HepG2 (cell line): Measurements from ENCODE around the gene WDCP. TPM values are rescaled to one million over a fixed set of nuclear protein-coding genes. Genes with fewer than 3 reads are reported as not detected.

Experiments used
- BCL6 ChIP-seq: IDR thresholded peaks from 2 replicates; pipeline ENCODE4 v1.6.1; 2016; ENCODE audit warnings: missing genetic modification reagents, missing compliant biosample characterization
- CBX5 ChIP-seq: sonication (generic); formaldehyde crosslinking; IDR thresholded peaks from 2 replicates; pipeline ENCODE4 v1.4.0; 2020; ENCODE audit warnings: missing genetic modification reagents, borderline replicate concordance
- HNRNPK ChIP-seq: fragments of 200-400 bp; formaldehyde crosslinking; IDR thresholded peaks from 2 replicates; pipeline ENCODE4 v1.6.1; 2018; ENCODE audit warnings: low read length, low read depth, moderate library complexity, mild to moderate bottlenecking; ENCODE audit not compliant: poor library complexity, severe bottlenecking
- IRX3 ChIP-seq: sonication (generic); formaldehyde crosslinking; IDR thresholded peaks from 2 replicates; pipeline ENCODE4 v1.8.1; 2023; ENCODE audit warnings: mild to moderate bottlenecking, low read depth, missing genetic modification reagents, borderline replicate concordance
- KLF13 ChIP-seq: sonication (generic); formaldehyde crosslinking; IDR thresholded peaks from 2 replicates; pipeline ENCODE4 v1.4.0; 2020; ENCODE audit warnings: mild to moderate bottlenecking, missing genetic modification reagents
- MATR3 ChIP-seq: sonication (generic); formaldehyde crosslinking; IDR thresholded peaks from 2 replicates; pipeline ENCODE4 v1.4.0; 2020; ENCODE audit warnings: missing genetic modification reagents
- MED1 ChIP-seq: sonication (generic); formaldehyde crosslinking; IDR thresholded peaks from 2 replicates; pipeline ENCODE4 v1.4.0; 2020; ENCODE audit warnings: missing genetic modification reagents
- NCOA2 ChIP-seq: sonication (generic); formaldehyde crosslinking; IDR thresholded peaks from 2 replicates; pipeline ENCODE4 v1.8.0; 2022; ENCODE audit warnings: inconsistent platforms
- RARA ChIP-seq: IDR thresholded peaks from 2 replicates; pipeline ENCODE4 v1.6.1; 2016; ENCODE audit warnings: missing genetic modification reagents, missing compliant biosample characterization
- RNF219 ChIP-seq: sonication (generic); formaldehyde crosslinking; IDR thresholded peaks from 2 replicates; pipeline ENCODE4 v1.5.0; 2020; ENCODE audit warnings: mild to moderate bottlenecking, missing genetic modification reagents
- SALL1 ChIP-seq: sonication (generic); formaldehyde crosslinking; IDR thresholded peaks from 2 replicates; pipeline ENCODE4 v1.8.0; 2022; ENCODE audit warnings: mild to moderate bottlenecking, missing genetic modification reagents
- SP140L ChIP-seq: sonication (generic); formaldehyde crosslinking; IDR thresholded peaks from 2 replicates; pipeline ENCODE4 v1.4.0; 2020; ENCODE audit warnings: missing genetic modification reagents, borderline replicate concordance
- ZNF652 ChIP-seq: IDR thresholded peaks from 2 replicates; pipeline ENCODE4 v1.6.1; 2016; ENCODE audit warnings: low read depth, borderline replicate concordance
- ZNF75D ChIP-seq: sonication (generic); formaldehyde crosslinking; IDR thresholded peaks from 2 replicates; pipeline ENCODE4 v1.8.1; 2023; ENCODE audit warnings: missing genetic modification reagents, mild to moderate bottlenecking, borderline replicate concordance
- ZUFSP ChIP-seq: sonication (generic); formaldehyde crosslinking; IDR thresholded peaks from 2 replicates; pipeline ENCODE4 v1.9.0; 2021; ENCODE audit warnings: missing genetic modification reagents, mild to moderate bottlenecking, borderline replicate concordance
- polyA plus RNA-seq, 8 experiments: library from polyadenylated mRNA; depleted of rRNA in 3 of 8; stranded (reverse) in 7 of 8; unstranded in 1 of 8; fragments of >200 nt; fragmentation: Illumina TruSeq in 4 of 8; extraction: Trizol in 4 of 8; gene quantifications; 2 replicates each; pipeline versions ENCODE4 v1.2.1 to v1.2.3, GENCODE V29; 2011 to 2016; ENCODE audit warnings: low read depth in 4 of 8, missing spikeins in 1 of 8, mixed read lengths in 1 of 8; ENCODE audit not compliant: insufficient read depth in 1 of 8
- total RNA-seq, 5 experiments: library from RNA; depleted of rRNA; stranded (reverse); fragments of >200 nt; fragmentation: Illumina TruSeq; extraction: Trizol; gene quantifications; 2 replicates each; pipeline ENCODE4 v1.2.3, GENCODE V29; 2016; ENCODE audit warnings: low read depth in 1 of 5
- TF ChIP-seq, protein P1 (sequence below): sonication (generic); formaldehyde crosslinking; IDR thresholded peaks from 2 replicates; pipeline ENCODE4 v1.8.0; 2022; ENCODE audit warnings: missing genetic modification reagents, mild to moderate bottlenecking, borderline replicate concordance
- TF ChIP-seq, protein P2 (sequence below): IDR thresholded peaks from 2 replicates; pipeline ENCODE4 v1.6.1; 2012; ENCODE audit warnings: low read depth, low read length, improper control_type of control experiment
- TF ChIP-seq, protein P3 (sequence below): IDR thresholded peaks from 2 replicates; pipeline ENCODE4 v1.6.1; 2016; ENCODE audit warnings: missing biosample characterization, missing genetic modification reagents, low read depth

The WDCP gene
- total and polyA plus RNA-seq, 2 of the 13 experiments (the other 11 are each of a cell fraction or from before 2014, with no cell fraction given), result 17.4 to 22.6 TPM

GRCh38 chr2:24045511-24046508 is 1.4 kb downstream of the WDCP start (continued):
- TF ChIP-seq, protein P1, sequence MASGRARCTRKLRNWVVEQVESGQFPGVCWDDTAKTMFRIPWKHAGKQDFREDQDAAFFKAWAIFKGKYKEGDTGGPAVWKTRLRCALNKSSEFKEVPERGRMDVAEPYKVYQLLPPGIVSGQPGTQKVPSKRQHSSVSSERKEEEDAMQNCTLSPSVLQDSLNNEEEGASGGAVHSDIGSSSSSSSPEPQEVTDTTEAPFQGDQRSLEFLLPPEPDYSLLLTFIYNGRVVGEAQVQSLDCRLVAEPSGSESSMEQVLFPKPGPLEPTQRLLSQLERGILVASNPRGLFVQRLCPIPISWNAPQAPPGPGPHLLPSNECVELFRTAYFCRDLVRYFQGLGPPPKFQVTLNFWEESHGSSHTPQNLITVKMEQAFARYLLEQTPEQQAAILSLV (CRISPR knock-in tag), result no peak
- peak; percentile 79 for TF ChIP-seq BCL6 (CRISPR knock-in tag)
- TF ChIP-seq ZUFSP (CRISPR knock-in tag), result no peak
- no peak for TF ChIP-seq ZNF75D (CRISPR knock-in tag)
- TF ChIP-seq MED1 (CRISPR knock-in tag), result peak; percentile 17; the same call in 1 of the 2 replicates
- TF ChIP-seq, protein P2, sequence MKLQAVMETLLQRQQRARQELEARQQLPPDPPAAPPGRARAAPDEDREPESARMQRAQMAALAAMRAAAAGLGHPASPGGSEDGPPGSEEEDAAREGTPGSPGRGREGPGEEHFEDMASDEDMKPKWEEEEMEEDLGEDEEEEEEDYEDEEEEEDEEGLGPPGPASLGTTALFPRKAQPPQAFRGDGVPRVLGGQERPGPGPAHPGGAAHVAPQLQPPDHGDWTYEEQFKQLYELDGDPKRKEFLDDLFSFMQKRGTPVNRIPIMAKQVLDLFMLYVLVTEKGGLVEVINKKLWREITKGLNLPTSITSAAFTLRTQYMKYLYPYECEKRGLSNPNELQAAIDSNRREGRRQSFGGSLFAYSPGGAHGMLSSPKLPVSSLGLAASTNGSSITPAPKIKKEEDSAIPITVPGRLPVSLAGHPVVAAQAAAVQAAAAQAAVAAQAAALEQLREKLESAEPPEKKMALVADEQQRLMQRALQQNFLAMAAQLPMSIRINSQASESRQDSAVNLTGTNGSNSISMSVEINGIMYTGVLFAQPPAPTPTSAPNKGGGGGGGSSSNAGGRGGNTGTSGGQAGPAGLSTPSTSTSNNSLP, result peak; percentile 85
- TF ChIP-seq KLF13, result no peak
- TF ChIP-seq CBX5 (CRISPR knock-in tag), result no peak
- peak; percentile 72 for TF ChIP-seq RARA (CRISPR knock-in tag)
- TF ChIP-seq RNF219 (CRISPR knock-in tag), result 0 out of 2 replicates have a peak, but pooled peaks have one; percentile 69
- TF ChIP-seq IRX3 (CRISPR knock-in tag), result no peak
- TF ChIP-seq HNRNPK, result peak; percentile 11
- TF ChIP-seq, protein P3, sequence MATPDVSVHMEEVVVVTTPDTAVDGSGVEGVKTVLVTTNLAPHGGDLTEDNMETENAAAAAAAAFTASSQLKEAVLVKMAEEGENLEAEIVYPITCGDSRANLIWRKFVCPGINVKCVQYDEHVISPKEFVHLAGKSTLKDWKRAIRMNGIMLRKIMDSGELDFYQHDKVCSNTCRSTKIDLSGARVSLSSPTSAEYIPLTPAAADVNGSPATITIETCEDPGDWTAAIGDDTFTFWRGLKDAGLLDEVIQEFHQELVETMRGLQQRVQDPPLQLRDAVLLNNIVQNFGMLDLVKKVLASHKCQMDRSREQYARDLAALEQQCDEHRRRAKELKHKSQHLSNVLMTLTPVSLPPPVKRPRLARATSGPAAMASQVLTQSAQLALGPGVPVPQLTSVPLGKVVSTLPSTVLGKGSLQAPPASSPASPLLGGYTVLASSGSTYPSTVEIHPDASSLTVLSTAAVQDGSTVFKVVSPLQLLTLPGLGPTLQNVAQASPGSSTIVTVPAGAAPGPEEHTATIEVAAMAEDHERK (CRISPR knock-in tag), result no peak
- peak; percentile 25 for TF ChIP-seq NCOA2 (CRISPR knock-in tag)
- TF ChIP-seq ZNF652, result peak; percentile 63; the same call in 1 of the 2 replicates
- no peak for TF ChIP-seq SP140L (CRISPR knock-in tag)
- no peak for TF ChIP-seq MATR3
- TF ChIP-seq SALL1 (CRISPR knock-in tag), result no peak
